ENCODE measurements around the gene HOXC6.
"Not testable (repeated sequence)": the region's sequence is repeated elsewhere in the genome, so short reads cannot be mapped to it uniquely, and the experiment has no call there.

The HOXC6 gene

DNA sequence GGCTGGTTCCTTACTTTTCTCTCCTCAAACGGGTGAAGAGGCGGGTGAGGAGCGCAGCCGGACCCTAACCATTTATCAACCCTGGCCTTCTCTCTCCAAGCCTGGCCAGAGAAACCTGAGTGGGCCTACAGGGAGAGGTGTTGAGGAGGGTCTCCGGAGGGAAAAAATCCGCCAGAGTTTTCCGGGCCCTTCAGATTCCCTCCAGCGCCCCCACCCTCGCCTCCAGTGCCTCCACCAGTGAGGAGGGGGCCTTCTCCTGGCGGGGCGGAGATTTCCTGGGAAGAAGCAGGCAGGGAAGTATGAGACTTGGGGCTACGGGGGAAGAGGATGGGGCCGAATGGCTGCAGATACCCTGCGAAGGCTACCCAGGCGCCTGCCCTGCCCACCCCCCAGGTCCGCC is 3.2 kb downstream of the HOXC6 start:
- DNase-seq: no peak

DNA sequence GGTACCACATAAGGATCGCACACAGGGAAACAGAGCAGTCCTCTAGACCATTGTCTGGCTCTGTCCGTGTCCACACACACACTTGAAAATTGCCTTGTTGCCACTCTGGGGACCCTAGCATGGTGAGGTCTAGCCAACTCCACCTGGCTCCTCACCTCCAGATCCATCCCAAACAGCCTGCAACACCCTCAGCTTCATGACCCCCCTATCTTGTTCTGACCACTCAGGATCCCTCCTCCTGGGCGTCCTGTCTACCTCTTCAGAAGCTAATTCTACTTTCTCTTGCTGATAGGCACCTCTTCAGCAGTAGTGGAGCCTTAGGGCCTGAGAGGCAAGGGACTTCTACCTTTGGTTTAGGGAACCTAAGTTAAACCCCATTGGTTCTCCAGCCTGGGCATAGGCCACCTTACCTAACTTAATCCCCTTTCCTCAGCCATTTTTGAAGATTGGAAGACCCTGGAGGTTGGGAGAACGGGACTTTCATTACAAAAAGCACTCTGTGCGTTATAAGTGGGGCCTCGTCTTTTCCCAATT is 3.9 kb downstream of the HOXC6 start:
- DNase-seq: no peak

DNA sequence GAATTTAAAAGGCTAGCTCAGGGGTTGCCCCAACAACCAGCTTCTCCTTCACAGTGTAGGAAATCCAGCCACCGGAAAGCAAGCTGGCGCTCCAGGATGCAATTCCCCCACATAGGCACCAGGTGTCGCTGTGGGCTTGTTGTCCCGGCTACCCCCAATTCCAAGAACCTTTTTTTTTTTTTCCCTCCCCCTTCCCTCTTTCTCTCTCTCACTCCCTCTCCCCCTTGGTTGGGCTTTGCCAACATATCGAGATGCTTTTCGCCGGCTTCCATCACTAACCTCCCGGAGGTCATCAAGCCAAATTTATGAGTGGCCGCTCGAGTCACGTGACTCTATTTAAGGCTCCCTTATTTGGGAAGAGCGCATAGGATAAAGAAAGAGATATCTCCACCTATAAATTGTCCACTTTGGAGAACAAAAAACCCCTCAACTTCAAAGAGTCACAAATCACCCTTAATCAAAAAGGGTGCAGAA is 4.4 kb downstream of the HOXC6 start, which contains the start of gene HOXC5:
TSS of gene HOXC5 (plus strand) at position 424 of the 474 bp plus-strand sequence. CDS start 73 bp downstream, outside the sequence.
- peak; percentile 63 for DNase-seq

DNA sequence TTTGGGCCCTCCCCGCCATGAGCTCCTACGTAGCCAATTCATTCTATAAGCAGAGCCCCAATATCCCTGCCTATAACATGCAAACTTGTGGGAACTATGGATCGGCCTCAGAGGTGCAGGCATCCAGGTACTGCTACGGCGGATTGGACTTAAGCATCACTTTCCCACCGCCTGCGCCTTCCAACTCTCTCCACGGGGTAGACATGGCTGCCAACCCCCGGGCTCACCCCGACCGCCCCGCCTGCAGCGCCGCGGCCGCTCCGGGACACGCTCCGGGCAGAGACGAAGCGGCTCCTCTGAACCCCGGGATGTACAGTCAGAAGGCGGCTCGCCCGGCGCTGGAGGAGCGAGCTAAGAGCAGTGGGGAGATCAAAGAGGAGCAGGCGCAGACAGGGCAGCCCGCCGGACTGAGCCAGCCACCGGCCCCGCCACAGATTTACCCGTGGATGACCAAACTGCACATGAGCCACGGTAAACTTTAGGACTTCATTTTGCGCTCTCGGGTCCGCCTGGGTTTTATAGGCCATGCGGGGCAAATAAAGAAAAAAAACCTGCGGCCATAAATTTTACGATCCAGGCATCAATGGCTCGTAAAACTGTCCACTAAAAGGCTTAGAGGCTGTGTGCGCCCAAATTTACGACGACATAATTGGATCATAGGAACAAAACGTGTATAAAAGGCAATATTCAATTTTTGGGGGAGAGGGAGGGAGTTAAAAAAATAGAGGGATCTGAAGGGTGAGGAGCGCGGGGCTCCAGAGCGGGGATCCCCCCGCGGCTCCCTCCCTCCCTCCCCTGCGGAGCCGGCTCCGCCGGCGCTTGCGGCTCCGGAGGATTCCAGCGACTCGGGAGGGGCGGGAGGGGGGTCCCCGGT is 5.1 kb downstream of the HOXC6 start:
- no peak for DNase-seq

DNA sequence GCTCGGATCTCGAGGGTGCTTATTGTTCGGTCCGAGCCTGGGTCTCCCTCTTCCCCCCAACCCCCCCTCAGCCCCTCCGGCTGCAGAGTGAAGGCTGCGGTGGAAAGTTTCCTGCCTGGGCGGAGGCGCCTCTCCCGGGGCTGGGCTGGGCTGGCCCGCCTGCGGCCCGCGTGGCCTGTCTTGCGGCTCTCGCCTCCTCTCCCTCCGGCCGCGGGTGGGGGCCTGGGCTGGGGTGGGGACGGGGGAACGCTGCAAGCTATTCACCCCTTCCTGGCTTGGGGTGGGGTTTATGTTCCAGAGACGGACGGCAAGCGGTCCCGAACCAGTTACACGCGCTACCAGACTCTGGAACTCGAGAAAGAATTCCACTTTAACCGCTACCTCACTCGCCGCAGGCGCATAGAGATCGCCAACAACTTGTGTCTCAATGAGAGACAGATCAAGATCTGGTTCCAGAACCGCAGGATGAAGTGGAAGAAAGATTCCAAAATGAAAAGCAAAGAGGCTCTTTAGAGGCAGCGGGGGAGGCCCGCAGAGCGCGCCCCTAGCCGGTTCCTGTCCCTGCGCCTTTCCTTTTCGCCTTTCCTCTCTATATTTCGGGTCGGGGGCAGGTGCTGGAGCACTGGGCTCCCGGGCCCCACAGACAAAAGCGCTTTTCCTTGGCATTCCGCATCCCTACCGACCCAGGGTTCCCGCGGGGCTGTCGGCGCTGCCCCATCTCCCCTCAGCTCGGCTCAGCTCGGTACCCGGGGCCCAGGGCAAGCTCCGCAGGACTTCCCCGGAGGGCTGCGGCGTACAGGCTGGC is 5.9 kb downstream of the HOXC6 start:
- no peak for DNase-seq

DNA sequence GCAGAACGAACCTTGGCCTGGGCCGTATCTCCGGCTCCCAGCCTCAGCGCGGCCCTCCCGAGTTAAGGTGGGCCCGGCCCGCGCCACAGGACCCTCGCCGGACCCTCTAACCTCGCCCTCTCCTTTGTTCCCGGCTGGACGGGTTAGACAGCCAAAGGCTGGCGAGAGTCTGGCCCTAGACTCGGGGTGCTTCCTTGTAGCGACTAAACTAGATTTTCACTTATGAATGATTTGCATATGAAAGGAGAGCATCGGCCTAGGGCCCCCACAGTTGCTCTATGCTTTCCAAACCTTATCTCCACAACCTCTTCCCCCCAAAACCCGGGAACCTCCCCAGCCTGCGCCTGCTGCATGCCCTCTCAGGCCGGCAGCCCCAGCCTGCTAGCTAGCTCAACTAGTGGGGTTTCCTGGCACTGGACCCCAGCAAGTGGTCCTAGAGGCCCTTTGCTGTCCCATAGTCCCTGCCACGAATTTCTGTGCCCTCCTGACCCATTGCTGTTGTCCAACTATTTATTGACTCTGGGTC is 6.6 kb downstream of the HOXC6 start:
- DNase-seq: no peak

DNA sequence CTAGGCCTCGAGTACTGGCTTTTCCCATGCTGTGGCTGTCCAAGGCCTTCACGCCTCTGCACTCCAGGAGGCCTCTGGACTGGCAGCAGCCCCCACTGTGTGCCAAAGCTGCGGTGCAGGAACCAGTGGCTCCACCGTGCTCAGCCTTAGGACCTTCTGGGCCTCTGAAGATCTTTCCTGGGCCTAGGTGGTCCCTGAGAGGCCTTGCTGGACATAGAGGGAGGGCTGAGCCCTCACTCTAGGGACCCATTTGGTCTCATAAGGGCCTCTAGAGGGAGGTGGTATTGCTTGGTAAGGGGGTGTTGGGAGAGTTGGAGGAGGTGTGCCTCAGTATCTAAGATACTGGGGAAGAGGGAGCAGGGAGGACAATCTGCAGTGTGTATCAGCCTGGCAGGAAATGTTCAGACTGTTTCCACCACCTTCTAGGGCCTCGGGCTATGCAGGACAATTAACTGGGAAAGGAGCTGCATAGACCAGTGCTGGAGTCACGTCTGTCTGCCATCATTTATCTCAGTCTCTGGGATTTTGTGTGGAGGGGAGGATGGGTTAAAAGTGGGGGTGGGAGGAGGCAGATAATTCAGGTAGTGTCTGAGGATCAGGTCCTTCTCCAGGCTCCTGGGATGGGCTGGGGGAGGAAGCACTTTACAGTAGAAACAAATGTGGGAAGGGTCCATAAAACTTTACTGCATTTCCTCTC is 7.5 kb downstream of the HOXC6 start:
- no peak for DNase-seq

DNA sequence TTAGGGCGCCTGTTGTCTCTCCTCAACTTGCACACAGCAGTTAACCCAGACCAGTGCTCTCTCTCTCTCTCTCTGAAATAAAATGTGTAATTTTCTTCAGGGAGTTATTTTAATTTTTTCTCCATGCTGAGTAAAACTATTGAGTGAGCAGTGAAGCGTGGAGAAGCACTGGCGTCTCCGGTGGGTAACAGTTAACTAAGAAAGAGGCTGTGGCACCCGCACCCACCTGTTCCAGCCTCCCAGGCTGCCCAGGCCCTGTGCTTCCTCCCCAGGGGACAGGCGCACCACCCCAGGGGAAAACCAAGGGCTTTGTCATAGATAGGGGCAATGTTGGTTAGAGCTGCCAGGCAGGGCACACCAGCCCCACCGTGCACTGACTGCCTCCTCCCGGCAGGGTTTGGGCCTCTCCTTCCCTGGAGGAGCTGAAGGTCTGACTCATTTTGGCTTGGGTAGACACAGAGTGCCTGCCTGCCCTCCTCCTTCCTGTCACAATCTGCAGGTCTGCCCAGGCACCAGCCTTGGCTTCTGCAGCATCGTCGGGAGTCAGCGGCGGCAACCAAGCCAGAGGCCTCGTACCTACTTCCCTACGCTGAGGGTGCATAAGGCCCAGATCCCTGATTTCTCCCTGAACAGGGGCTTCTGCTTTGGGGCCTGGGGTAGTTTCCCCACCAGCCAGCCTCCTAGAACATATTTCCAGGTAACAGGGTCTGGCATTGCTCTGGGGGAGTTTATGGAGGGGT is 8.6 kb downstream of the HOXC6 start:
- DNase-seq: no peak

DNA sequence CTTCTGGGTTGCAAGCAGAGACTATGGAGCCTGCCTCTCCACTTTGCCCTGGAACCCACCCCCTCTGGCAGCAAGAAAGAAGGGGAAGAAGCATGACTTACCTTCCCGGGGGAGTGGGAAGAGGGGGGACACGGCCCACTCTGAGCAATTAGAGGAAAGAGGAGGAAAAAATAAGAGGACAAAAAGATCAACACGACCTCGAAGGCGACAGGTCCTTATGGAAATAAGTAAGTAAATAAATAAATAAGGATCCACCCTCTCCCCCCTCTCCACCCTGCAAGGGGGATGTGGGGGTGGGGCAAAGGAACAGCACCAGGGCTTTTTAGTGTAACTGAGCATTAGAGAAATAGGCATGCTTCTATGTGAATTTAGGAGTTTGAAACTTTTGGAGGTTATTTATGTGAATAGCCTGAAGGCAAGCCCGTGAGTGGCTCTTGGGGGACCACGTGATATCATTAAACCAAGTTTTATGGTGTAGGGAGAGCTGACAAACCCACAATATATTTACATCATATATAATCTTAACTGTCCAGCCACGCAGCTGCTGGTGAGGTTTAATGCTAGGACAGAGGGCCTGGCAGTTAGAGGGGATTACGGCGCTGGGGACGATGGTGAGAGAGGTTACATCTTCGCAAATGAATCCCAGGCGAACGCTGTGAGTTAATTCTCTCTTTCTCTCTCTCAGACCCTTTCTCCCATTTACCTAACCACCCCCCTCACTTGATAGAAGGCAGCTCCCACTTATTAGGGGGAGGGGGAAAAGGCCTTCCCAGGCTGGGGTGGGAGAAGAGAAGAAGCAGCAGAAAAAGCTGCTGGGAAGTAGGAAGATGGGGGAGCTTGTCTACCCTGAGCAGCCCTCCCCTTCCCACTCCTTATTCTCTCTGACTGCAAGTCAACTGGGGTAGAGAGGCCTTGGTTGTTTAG is 9.4 kb downstream of the HOXC6 start:
- no peak for DNase-seq

DNA sequence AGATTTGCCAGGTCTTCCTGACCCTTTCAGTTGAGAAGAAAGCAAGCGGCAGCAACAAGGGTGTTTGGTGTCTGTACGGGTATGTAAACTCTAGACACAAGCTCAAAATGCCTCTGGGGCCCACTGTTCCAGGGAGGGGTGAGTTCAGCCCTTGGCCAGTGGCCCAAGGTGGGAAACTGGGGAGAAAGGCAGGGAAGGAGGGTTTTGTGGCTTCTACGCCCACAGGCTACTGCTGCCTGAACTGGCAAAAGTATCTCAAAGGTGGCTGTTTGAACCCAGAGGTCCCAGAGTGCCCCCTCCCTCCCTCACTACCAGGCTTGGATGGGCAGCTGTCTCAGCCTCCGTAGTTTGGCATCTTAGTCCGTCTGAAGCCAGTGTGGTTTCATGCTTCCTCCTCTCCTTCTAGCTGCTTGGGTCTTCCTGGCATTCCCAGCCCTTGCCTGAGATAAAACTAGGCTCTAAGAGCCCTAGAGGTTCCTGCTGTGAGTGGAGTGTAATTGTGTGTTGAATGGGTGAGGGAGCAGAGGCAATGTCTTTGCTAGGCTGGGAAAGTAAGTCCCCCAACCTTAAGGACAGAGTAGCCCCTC is 10.1 kb downstream of the HOXC6 start:
- no peak for DNase-seq

DNA sequence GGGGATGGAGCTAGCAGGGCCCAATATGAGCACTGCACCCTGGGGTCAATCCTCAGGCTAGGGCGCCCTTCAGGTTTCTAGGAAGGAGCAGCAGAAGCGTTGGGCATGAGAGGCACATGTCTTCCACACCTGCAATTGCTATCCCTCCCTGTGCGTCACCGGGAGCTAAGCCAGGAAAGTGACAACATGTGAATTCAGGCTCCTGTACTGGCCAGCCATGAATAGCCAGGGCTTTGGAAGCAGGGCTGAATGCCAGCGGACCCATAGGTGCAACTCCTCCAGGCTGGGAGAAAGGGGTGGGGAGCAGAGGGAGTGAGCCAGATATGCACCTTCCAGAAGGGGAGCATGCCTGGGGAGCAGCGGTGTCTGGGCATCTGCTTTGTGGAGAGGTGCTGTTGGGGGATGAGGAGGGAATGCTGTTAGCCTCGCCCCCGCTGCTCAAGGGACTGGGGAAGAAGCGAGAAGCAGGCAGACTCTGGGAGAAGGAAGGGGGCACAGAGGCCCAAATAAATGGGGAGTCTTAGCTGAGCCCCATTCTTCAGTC is 10.7 kb downstream of the HOXC6 start:
- no peak for DNase-seq

DNA sequence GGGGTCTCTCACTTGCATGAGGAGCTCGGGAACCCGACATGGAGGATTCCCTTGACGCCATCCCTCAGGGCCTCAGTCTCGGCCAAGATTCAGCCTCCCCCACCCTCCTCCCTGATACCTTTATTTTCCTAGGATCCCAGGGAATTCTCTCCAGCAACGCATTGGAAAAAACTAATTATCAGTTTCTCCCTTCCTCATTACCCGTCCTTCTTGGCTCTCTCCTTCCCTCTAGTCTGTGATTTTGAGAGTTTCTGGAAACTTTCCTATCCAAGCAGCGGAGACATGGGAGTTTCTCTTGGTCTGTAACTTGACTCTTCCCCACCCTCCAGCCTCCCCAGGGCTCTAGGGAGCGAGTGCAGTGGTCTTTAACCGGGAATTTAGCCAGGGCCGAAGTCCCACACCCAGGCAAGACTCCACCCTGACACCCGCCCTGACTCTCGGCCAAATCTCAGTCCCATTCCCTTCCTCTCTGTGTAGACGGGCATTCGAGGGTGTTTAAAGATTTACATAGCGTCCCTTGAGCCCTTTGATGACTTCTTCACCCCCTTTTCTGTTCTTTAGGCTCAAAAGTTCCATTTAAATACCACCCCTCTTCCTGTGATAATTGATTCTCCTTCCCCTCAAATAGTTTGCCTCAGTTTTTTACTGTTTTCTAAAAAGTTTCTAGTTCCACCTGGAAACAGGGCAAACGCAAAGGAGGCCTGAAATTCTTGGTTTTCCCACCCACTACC is 11.3 kb downstream of the HOXC6 start:
- no peak for DNase-seq

DNA sequence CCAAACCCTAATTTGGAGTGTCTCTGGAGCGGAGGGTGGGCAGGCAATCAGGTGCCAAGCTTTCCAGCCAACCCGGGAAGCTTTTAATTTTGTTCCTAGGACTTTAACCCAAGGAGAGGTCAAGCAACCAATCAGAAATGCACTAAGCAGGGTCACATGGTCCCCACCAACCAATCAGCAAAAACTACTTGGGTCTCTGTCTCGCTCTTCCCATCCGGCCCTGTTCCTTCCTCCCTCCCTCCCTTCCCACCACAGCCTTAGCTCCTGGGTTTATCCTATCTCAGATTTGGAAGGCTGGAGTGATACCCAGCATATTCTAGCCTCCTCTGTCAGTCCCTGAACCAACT is 11.9 kb downstream of the HOXC6 start:
- no peak for DNase-seq

DNA sequence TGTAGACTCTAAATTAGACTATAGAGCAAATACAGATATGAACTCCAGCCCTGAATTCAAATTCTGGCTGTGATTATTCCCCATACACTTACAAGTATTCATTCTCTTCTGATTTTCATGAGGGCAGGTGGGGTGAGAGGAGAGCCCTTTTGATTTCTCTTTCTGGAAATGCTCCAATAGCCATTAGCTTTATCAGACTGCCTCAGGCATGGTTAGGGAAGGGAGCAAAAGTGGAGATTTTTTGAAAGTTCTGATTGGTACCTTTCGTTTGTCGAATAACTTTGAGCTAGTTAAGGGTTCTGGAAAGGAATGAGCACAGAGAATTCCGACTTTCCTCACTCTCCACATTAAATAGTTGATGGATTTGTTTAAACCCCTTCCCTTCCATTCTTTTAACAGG is 12.4 kb downstream of the HOXC6 start:
- DNase-seq: no peak

DNA sequence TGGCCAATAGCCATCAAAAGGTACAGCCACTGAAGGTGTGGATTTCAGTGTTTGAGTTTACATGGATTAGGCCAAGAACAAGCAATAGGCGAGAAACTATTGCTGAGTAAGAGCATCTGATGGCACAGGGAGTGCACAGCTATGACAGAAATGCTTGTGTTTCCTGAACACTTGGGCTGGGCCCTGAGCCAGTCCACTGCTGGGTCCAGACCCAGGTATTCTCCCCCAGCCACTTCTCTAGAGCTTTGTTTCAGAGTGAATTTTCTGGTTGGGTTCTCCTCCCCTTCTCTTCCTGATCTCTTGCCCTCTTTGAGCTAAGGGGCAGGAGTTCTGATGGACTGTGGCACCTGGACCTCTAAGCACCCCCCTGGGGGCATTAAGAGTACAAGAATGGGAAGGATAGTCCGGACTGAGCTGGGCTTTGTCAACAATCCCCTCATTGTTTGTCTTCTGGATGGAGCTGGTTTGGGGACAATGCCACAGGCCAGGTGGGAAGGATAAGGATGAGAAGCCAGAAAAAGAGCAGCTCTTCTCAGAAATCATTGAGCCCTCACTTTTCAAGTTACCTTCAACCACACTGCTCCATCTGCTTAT is 13.0 kb downstream of the HOXC6 start:
- DNase-seq: no peak

DNA sequence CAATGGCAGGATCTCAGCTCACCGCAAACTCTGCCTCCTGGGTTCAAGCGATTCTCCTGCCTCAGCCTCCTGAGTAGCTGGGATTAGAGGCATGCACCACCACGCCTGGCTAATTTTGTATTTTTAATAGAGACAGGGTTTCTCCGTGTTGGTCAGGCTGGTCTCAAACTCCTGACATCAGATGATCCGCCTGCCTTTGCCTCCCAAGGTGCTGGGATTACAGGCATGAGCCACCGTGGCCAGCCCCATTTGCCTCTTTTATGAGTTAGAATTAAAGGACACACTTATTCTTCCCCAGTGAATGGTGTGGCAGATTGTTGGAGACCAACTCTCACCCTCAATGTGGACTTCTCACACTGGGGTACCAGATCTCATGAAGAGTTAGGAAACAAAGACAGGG is 13.8 kb downstream of the HOXC6 start:
- not testable (repeated sequence) for DNase-seq

DNA sequence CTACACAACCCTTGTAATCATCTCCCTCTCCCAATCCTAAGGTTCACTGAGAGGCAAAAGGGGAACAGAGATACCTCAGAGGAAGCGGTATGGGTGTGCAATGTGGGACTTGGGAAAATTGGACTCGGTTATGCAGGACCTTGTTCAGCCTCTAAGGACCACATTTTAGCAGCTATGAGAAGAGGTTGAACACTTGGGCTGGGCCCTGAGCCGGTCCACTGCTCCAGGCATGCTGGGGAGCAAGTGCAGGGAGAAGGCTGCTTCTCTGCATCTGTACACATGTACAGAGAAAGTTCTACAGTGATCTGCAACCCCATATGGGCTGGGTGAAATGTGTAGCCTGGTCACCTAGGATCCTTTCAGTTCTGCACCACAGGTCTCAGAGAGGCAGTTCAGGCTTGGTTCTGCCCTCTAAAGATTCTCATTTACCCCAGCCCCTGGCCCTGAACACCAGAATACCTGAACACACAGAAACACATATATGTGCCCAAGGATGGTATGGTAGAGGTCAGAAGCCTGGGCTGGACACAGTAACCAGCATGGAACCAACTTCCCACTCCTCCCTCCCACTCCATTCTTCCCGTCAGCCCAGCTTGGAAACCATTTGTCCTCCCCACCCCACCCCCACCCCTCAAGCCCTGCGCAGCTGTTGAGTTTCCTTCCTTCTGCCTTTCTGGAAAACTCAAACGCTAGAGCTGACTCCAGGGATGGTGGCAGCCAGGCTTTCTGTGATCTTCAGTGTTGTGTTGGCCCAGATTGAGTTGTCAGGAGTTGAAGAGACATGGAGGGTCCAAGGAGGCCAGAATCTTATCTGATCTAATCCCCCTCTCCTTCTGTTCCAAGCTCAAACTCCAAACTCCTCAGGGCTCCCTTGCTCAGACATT is 15.0 kb downstream of the HOXC6 start:
- DNase-seq: no peak
